H1 (cell line): ENCODE results near the gene C5AR1. TPM values are rescaled to one million over a fixed set of nuclear protein-coding genes. Genes with fewer than 3 reads are reported as not detected.

Experiments used
- CTCF ChIA-PET: fragments of 300-600 bp; sonication (Branson Sonifier 250); formaldehyde crosslinking; loops from one replicate; lab custom pipeline; 2021; ENCODE audit not compliant: partially characterized antibody; lab: Charles Lee
- POLR2A ChIA-PET: fragments of 300-600 bp; sonication (Branson Sonifier 250); formaldehyde crosslinking; loops from one replicate; lab custom pipeline; 2021; ENCODE audit warnings: inconsistent platforms; ENCODE audit not compliant: partially characterized antibody; lab: Charles Lee
- DNase-seq, 2 experiments: peaks; one replicate each; pipeline versions ENCODE4 v3.0.0 to v3.0.0-alpha.2; 2010 to 2022; ENCODE audit warnings: low spot score in 2 of 2, low read depth in 1 of 2, mixed read lengths in 1 of 2
- FAIRE-seq: peaks from 2 replicates; lab custom pipeline; 2011; peaks lifted over from hg19 to GRCh38; lab: Jason Lieb, UNC
- H2AFZ ChIP-seq: 2 replicates; pipeline ENCODE4 v1.8.1; 2012; ENCODE audit warnings: low read length, inconsistent platforms
- H2AK5ac ChIP-seq: 2 replicates; pipeline ENCODE4 v1.6.1; 2013; ENCODE audit warnings: low read depth, low read length
- H2BK120ac ChIP-seq: replicated peaks from 2 replicates; pipeline ENCODE3; 2013; ENCODE audit warnings: low read depth, low read length, inconsistent platforms
- H2BK12ac ChIP-seq: 2 replicates; pipeline ENCODE4 v1.6.1; 2013; ENCODE audit warnings: low read depth, low read length
- H2BK15ac ChIP-seq: 2 replicates; pipeline ENCODE4 v1.6.1; 2013; ENCODE audit warnings: low read length
- H2BK20ac ChIP-seq: 2 replicates; pipeline ENCODE4 v1.6.1; 2013; ENCODE audit warnings: low read length
- H2BK5ac ChIP-seq: 2 replicates; pipeline ENCODE4 v1.6.1; 2013; ENCODE audit warnings: low read depth, low read length
- H3K14ac ChIP-seq: 2 replicates; pipeline ENCODE4 v1.6.1; 2013; ENCODE audit warnings: inconsistent platforms; ENCODE audit not compliant: insufficient read length
- H3K18ac ChIP-seq: 2 replicates; pipeline ENCODE4 v1.6.1; 2013; ENCODE audit warnings: low read length; ENCODE audit errors: extremely low read depth
- H3K23ac ChIP-seq: 2 replicates; pipeline ENCODE4 v1.6.1; 2013; ENCODE audit warnings: inconsistent platforms; ENCODE audit not compliant: insufficient read length
- H3K23me2 ChIP-seq: 2 replicates; pipeline ENCODE4 v1.6.1; 2013; ENCODE audit warnings: low read depth, low read length
- H3K27ac ChIP-seq: 2 replicates; pipeline ENCODE4 v1.6.1; 2011; ENCODE audit warnings: low read depth, low read length, inconsistent platforms
- H3K27me3 ChIP-seq, 4 experiments: replicated peaks in 1 of 4; 1 replicate in 1 of 4; 2 replicates in 3 of 4; pipeline versions ENCODE4 v1.6.1 to v1.8.1; 2011 to 2013; ENCODE audit warnings: low read length in 3 of 4, mild to moderate bottlenecking in 3 of 4, inconsistent platforms in 2 of 4, mixed read lengths in 2 of 4, moderate library complexity in 1 of 4; ENCODE audit not compliant: control insufficient read depth in 3 of 4, insufficient read depth in 3 of 4; ENCODE audit errors: extremely low read depth in 1 of 4
- H3K36me3 ChIP-seq, 4 experiments: 2 replicates each; pipeline versions ENCODE4 v1.6.1 to v1.8.1; 2011 to 2013; ENCODE audit warnings: mild to moderate bottlenecking in 4 of 4, low read length in 3 of 4, moderate library complexity in 2 of 4, control low read depth in 1 of 4, inconsistent platforms in 1 of 4; ENCODE audit not compliant: insufficient read depth in 4 of 4, control insufficient read depth in 2 of 4
- H3K4ac ChIP-seq: replicated peaks from 2 replicates; pipeline ENCODE3; 2013; ENCODE audit warnings: low read length, low read depth, mixed read lengths, inconsistent platforms; ENCODE audit not compliant: insufficient read length
- H3K4me1 ChIP-seq, 4 experiments: replicated peaks in 1 of 4; 1 replicate in 1 of 4; 2 replicates in 3 of 4; pipeline versions ENCODE4 v1.6.1 to v1.8.1; 2011 to 2013; ENCODE audit warnings: low read length in 3 of 4, inconsistent platforms in 2 of 4, mixed read lengths in 1 of 4; ENCODE audit not compliant: insufficient read depth in 4 of 4, control insufficient read depth in 3 of 4
- H3K4me2 ChIP-seq, 2 experiments: 2 replicates each; pipeline versions ENCODE4 v1.6.1 to v1.8.1; 2011 to 2013; ENCODE audit warnings: low read depth in 2 of 2, low read length in 2 of 2, control low read depth in 1 of 2, inconsistent platforms in 1 of 2, mild to moderate bottlenecking in 1 of 2; ENCODE audit not compliant: insufficient read depth in 1 of 2
- H3K4me3 ChIP-seq, 4 experiments: fragments of 200-600, 300-600 bp in 1 of 4; sonication (generic), shearing (Covaris generic), sonication (Bioruptor Twin) in 1 of 4; 2 replicates each; pipeline versions ENCODE4 v1.5.1 to v1.8.1; 2011 to 2016; ENCODE audit warnings: low read length in 4 of 4, low read depth in 3 of 4, control low read depth in 2 of 4, inconsistent platforms in 2 of 4, mild to moderate bottlenecking in 2 of 4, mixed read lengths in 1 of 4, moderate library complexity in 1 of 4; ENCODE audit not compliant: insufficient read depth in 2 of 4; ENCODE audit errors: extremely low read depth in 1 of 4
- H3K56ac ChIP-seq: replicated peaks from 2 replicates; pipeline ENCODE3; 2013; ENCODE audit warnings: low read depth, mild to moderate bottlenecking, mixed read lengths, low read length, inconsistent platforms; ENCODE audit not compliant: insufficient read length
- H3K79me1 ChIP-seq: 2 replicates; pipeline ENCODE4 v1.6.1; 2013; ENCODE audit warnings: low read depth, low read length, control low read depth
- H3K79me2 ChIP-seq, 2 experiments: 2 replicates each; pipeline versions ENCODE4 v1.6.1 to v1.8.1; 2012 to 2013; ENCODE audit warnings: low read length in 2 of 2, mild to moderate bottlenecking in 2 of 2, inconsistent platforms in 1 of 2; ENCODE audit not compliant: insufficient read depth in 2 of 2, control insufficient read depth in 1 of 2
- H3K9ac ChIP-seq, 4 experiments: replicated peaks in 1 of 4; 1 replicate in 1 of 4; 2 replicates in 3 of 4; pipeline versions ENCODE4 v1.6.1 to v1.8.1; 2011 to 2013; ENCODE audit warnings: low read depth in 3 of 4, low read length in 3 of 4, control low read depth in 2 of 4, mild to moderate bottlenecking in 2 of 4, moderate library complexity in 2 of 4, inconsistent platforms in 1 of 4; ENCODE audit errors: extremely low read depth in 1 of 4
- H3K9me3 ChIP-seq, 2 experiments: 2 replicates each; pipeline versions ENCODE4 v1.6.1 to v1.8.1; 2012 to 2013; ENCODE audit warnings: mild to moderate bottlenecking in 2 of 2, moderate library complexity in 2 of 2, control low read depth in 1 of 2, inconsistent platforms in 1 of 2, low read depth in 1 of 2, low read length in 1 of 2, mixed read lengths in 1 of 2; ENCODE audit not compliant: insufficient read depth in 2 of 2
- H4K20me1 ChIP-seq, 2 experiments: replicated peaks in 1 of 2; 2 replicates each; pipeline versions ENCODE3 to v1.8.1; 2011 to 2013; ENCODE audit warnings: inconsistent platforms in 2 of 2, low read length in 2 of 2, mild to moderate bottlenecking in 1 of 2; ENCODE audit not compliant: insufficient read depth in 2 of 2, control insufficient read depth in 1 of 2
- H4K5ac ChIP-seq: 2 replicates; pipeline ENCODE4 v1.6.1; 2013; ENCODE audit warnings: low read length, low read depth, mixed read lengths, inconsistent platforms; ENCODE audit not compliant: insufficient read length
- H4K8ac ChIP-seq: 2 replicates; pipeline ENCODE4 v1.8.0; 2013; ENCODE audit warnings: mild to moderate bottlenecking, moderate library complexity, low read length, inconsistent platforms; ENCODE audit not compliant: insufficient read depth; ENCODE audit errors: extremely low read depth
- H4K91ac ChIP-seq: replicated peaks from 2 replicates; pipeline ENCODE3; 2013; ENCODE audit warnings: low read length, mixed read lengths, inconsistent platforms; ENCODE audit not compliant: insufficient read length
- CHD1 ChIP-seq: IDR thresholded peaks from 2 replicates; pipeline ENCODE4 v1.6.1; 2012; ENCODE audit warnings: low read depth, low read length, improper control_type of control experiment
- CTCF ChIP-seq, 3 experiments: IDR thresholded peaks; 1 replicate in 2 of 3; 2 replicates in 1 of 3; pipeline versions ENCODE4 v1.5.1 to v1.6.1; 2011; ENCODE audit warnings: low read length in 3 of 3, mild to moderate bottlenecking in 3 of 3, inconsistent platforms in 2 of 3, low read depth in 1 of 3, moderate library complexity in 1 of 3; ENCODE audit not compliant: insufficient read depth in 1 of 3; ENCODE audit errors: control extremely low read depth in 1 of 3
- E2F6 ChIP-seq: IDR thresholded peaks from 2 replicates; pipeline ENCODE4 v1.6.1; 2012; ENCODE audit warnings: inconsistent platforms
- JUN ChIP-seq: IDR thresholded peaks from 2 replicates; pipeline ENCODE4 v1.6.1; 2011; ENCODE audit warnings: low read depth, mild to moderate bottlenecking, improper control_type of control experiment, low read length
- RNF2 ChIP-seq: fragments of 200-900, 300-1000 bp; sonication (generic); IDR thresholded peaks from 2 replicates; pipeline ENCODE4 v1.7.1; 2016; ENCODE audit warnings: borderline replicate concordance, low read depth, mild to moderate bottlenecking, antibody characterized with exemption, low read length; ENCODE audit not compliant: poor library complexity, severe bottlenecking; ENCODE audit errors: missing control alignments
- WGBS, 2 experiments: shearing (Covaris generic) in 1 of 2; methylation state at CpG; one replicate each; pipeline versions ENCODE4 v1.1.6 to v1.1.7; 2013 to 2015; ENCODE audit warnings: low lambda C conversion rate in 2 of 2, mixed read lengths in 2 of 2, inconsistent platforms in 1 of 2, low coverage in 1 of 2, missing lambda C conversion rate in 1 of 2; ENCODE audit not compliant: insufficient replicate concordance in 2 of 2, insufficient coverage in 1 of 2, insufficient read length in 1 of 2; ENCODE audit errors: extremely low coverage in 1 of 2, missing lambda C conversion rate in 1 of 2; 5-methylcytosine and 5-hydroxymethylcytosine counted together
- polyA plus RNA-seq, 7 experiments: library from polyadenylated mRNA; depleted of rRNA in 3 of 7; stranded (reverse) in 5 of 7; unstranded in 2 of 7; fragments of >200 nt in 5 of 7; fragments of 200-250 nt in 2 of 7; gene quantifications; 1 replicate in 5 of 7; 2 replicates in 1 of 7; 4 replicates in 1 of 7; pipeline versions ENCODE4 v1.2.1 to v1.2.3, GENCODE V29; 2011 to 2013; ENCODE audit warnings: missing spikeins in 2 of 7, mixed read lengths in 2 of 7
- total RNA-seq: library from RNA; stranded (reverse); fragmentation: NEBNext Ultra II Directional; extraction: Animal tissue kit (Norgen Biotek cat#: 25700); gene quantifications from 2 replicates; pipeline ENCODE4 v1.2.1, GENCODE V29; 2021
- TF ChIP-seq, protein P1 (sequence below): IDR thresholded peaks from 2 replicates; pipeline ENCODE4 v1.6.1; 2011; ENCODE audit warnings: low read depth, mild to moderate bottlenecking, low read length; ENCODE audit not compliant: insufficient read depth
- TF ChIP-seq, protein P2 (sequence below): IDR thresholded peaks from 2 replicates; pipeline ENCODE4 v1.6.1; 2011; ENCODE audit warnings: low read length, improper control_type of control experiment

The C5AR1 gene
- total and polyA plus RNA-seq, 2 of the 8 experiments (the other 6 are each of a cell fraction or from before 2014, with no cell fraction given): 0.20 TPM; not detected in 1

DNA sequence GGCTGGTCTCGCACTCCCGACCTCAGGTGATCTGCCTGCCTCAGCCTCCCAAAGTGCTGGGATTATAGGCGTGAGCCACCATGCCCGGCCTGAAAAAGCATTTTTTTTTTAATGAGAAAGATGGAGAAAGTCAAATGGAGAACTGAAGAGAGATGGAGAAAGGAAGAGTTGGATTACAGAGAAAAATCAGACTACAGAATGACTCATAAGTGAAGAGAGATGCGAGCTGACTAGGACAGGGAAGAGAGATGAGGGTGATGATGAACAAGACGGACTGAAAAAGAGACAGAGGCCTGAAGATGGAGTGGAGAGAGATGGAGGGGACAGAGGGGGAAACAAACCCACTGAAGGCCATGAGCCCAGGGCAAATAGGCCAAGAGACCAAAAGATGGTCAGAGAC, 41.0 kb downstream of the C5AR1 start:
- no peak overlapping the region for H2BK20ac ChIP-seq
- no peak overlapping the region for H3K4ac ChIP-seq
- H3K56ac ChIP-seq: no peak overlapping the region
- no peaks in the 10 kb centered on the region for H3K9me3 ChIP-seq
- no peak overlapping the region for H2BK120ac ChIP-seq
- POLR2A ChIA-PET: interaction anchor here (0.6 to 2.0 kb wide), 5 partner anchors 41 to 1621 kb away, joined by 3 to 8 read pairs (median 4); no protein-coding TSS in a partner anchor
- H3K27ac ChIP-seq: no peak overlapping the region
- no peak overlapping the region for H3K4me3 ChIP-seq
- FAIRE-seq (no peak), DNase-seq (no peak)
- H3K18ac ChIP-seq: no peak overlapping the region
- H3K23ac ChIP-seq: no peak overlapping the region
- peaks cover 8% of the 10 kb centered on the region for H3K23me2 ChIP-seq
- H3K4me1 ChIP-seq: peaks cover 0 to 7% (median 2%) of the 10 kb centered on the region in 4 experiments; a peak in 4 of 7 replicates
- 95% methylated on average over 6 of the region's 6 CpGs; no CpG with 5 or more reads in 1 of the 2 experiments for WGBS, 2 experiments
- H2BK5ac ChIP-seq: no peak overlapping the region
- no peak overlapping the region for H4K5ac ChIP-seq
- H2AFZ ChIP-seq: no peak overlapping the region
- H3K79me2 ChIP-seq: peaks cover 0 to 33% of the 10 kb centered on the region in 2 experiments; a peak in 3 of 4 replicates
- H2AK5ac ChIP-seq: no peak overlapping the region
- no peak overlapping the region for H3K14ac ChIP-seq
- no peak overlapping the region for H4K91ac ChIP-seq
- H4K8ac ChIP-seq: no peak overlapping the region
- peaks cover 0 to 3% (median 0%) of the 10 kb centered on the region in 4 experiments; a peak in 2 of 7 replicates for H3K27me3 ChIP-seq
- peak overlapping the region in 1 of 2 experiments; percentile 92; a peak in 1 of 4 replicates for H3K4me2 ChIP-seq
- peaks cover 17 to 31% (median 24%) of the 10 kb centered on the region in 4 experiments; a peak in 7 of 8 replicates for H3K36me3 ChIP-seq
- CTCF ChIA-PET: interaction anchor here (0.7 to 3.0 kb wide), 10 partner anchors 8 to 71 kb away, joined by 3 to 13 read pairs (median 6); no protein-coding TSS in a partner anchor
- H2BK15ac ChIP-seq: no peak overlapping the region
- H4K20me1 ChIP-seq: peaks cover 3 to 6% of the 10 kb centered on the region in 2 experiments
- no peak overlapping the region for H2BK12ac ChIP-seq
- peaks cover 9% of the 10 kb centered on the region for H3K79me1 ChIP-seq
- H3K9ac ChIP-seq: no peak overlapping the region
- TF ChIP-seq CTCF (IDR thresholded peaks at IDR 0.05; ENCODE audit: control extremely low read depth in 1 of 3, insufficient read depth in 1 of 3, low read depth in 1 of 3, low read length in 3 of 3): no peak
- TF ChIP-seq, protein P1, sequence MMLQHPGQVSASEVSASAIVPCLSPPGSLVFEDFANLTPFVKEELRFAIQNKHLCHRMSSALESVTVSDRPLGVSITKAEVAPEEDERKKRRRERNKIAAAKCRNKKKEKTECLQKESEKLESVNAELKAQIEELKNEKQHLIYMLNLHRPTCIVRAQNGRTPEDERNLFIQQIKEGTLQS: no peak
- no peak for TF ChIP-seq RNF2
- TF ChIP-seq, protein P2, sequence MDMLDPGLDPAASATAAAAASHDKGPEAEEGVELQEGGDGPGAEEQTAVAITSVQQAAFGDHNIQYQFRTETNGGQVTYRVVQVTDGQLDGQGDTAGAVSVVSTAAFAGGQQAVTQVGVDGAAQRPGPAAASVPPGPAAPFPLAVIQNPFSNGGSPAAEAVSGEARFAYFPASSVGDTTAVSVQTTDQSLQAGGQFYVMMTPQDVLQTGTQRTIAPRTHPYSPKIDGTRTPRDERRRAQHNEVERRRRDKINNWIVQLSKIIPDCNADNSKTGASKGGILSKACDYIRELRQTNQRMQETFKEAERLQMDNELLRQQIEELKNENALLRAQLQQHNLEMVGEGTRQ: no peak
- TF ChIP-seq CHD1: no peak
- no peak for TF ChIP-seq JUN
- TF ChIP-seq E2F6: no peak
